Erythroblast (primary cell): Measurements from ENCODE around the gene WDR1.

ENCODE experiments used
- GATA1 ChIP-seq: IDR thresholded peaks from 2 replicates; pipeline ENCODE4 v1.6.1; 2011; ENCODE audit warnings: low read depth, mild to moderate bottlenecking, control low read depth, low read length, moderate library complexity
- POLR2A ChIP-seq: IDR thresholded peaks from 2 replicates; pipeline ENCODE4 v1.6.1; 2011; ENCODE audit warnings: mild to moderate bottlenecking, low read length

GRCh38 chr4:10153161-10153560, 36.6 kb upstream of the WDR1 start:
- TF ChIP-seq POLR2A (no peak), GATA1 (no peak)
